Astrocyte (in vitro differentiated cells and primary cell): ENCODE data around the gene C12orf56.

ENCODE experiments used
- EZH2 ChIP-seq: IDR thresholded peaks from 2 replicates; pipeline ENCODE4 v1.6.1; 2012; ENCODE audit warnings: mild to moderate bottlenecking, low read length, inconsistent platforms; ENCODE audit not compliant: insufficient read depth
- TF ChIP-seq, protein P1 (sequence below): IDR thresholded peaks from 2 replicates; pipeline ENCODE4 v1.5.1; 2011; ENCODE audit warnings: low read depth, mild to moderate bottlenecking, inconsistent platforms, low read length, moderate library complexity; ENCODE audit not compliant: insufficient read depth

DNA sequence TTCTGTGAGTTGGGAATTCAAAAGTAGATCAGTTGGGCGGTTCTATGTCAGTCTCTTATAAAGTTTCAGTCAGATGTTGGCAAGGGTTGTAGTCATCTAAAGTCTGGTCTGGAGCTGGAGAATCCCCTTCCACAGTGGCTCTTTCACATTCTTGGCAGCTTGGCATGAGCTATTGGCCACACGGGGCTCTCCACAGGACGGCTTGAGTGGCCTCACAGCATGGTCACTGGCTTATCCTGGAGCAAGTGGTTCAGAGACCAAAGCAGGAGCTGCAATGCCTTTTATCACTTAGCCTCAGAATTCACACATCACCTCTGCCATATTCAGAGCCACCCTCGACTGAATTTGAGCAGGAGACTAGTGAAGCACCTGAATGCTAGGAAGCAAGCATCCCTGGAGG lies 161.3 kb downstream of the C12orf56 start:
- TF ChIP-seq EZH2: no peak
- TF ChIP-seq, protein P1, sequence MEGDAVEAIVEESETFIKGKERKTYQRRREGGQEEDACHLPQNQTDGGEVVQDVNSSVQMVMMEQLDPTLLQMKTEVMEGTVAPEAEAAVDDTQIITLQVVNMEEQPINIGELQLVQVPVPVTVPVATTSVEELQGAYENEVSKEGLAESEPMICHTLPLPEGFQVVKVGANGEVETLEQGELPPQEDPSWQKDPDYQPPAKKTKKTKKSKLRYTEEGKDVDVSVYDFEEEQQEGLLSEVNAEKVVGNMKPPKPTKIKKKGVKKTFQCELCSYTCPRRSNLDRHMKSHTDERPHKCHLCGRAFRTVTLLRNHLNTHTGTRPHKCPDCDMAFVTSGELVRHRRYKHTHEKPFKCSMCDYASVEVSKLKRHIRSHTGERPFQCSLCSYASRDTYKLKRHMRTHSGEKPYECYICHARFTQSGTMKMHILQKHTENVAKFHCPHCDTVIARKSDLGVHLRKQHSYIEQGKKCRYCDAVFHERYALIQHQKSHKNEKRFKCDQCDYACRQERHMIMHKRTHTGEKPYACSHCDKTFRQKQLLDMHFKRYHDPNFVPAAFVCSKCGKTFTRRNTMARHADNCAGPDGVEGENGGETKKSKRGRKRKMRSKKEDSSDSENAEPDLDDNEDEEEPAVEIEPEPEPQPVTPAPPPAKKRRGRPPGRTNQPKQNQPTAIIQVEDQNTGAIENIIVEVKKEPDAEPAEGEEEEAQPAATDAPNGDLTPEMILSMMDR: no peak
